Activated CD4-positive, alpha-beta T cell treated with anti-CD3 and anti-CD28 coated beads for 48 hours (primary cell): ENCODE measurements around the gene CLIC4.

Experiments used
- DNase-seq: peaks from one replicate; pipeline ENCODE4 v3.0.0-alpha.2; 2020

CLIC4 gene

DNA sequence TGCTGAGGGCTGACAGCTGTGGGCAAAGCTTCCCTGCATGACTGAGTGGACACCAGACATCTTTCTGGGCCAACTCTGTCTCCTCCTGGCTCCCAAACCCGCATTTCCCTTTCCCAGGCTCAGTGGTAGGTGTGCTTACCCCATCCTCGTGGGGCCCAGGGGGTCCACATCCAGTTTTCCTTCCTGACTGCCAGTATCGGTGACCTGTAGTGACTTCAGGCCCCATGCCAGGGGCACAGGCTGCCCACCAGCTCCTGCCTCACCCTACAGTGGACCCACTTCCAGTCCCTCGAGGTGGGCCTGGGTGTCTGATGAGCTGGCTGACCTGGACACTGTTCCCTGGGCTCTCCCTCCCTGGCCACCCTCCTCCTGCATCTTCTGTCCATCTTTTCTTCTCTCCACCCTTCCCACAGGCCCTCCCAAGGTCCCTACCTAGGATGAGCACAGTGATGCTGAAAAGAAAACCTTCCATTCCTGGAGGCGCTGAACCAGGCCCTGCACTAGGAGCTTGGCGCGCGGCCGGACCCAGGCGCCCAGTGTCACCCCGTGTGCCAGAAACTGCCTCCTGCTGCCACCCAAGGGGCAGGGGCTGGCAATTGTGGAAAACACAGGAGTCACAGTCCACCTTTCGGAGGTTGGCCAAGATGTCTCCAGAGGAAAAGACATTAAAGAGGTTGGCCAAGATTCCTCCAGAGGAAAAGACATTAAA, 117.7 kb downstream of the CLIC4 start:
- DNase-seq, result no peak

- DNase-seq, result no peak
Observed at GRCh38 chr1:24864370-24864777, 119.1 kb downstream of the CLIC4 start.

DNA sequence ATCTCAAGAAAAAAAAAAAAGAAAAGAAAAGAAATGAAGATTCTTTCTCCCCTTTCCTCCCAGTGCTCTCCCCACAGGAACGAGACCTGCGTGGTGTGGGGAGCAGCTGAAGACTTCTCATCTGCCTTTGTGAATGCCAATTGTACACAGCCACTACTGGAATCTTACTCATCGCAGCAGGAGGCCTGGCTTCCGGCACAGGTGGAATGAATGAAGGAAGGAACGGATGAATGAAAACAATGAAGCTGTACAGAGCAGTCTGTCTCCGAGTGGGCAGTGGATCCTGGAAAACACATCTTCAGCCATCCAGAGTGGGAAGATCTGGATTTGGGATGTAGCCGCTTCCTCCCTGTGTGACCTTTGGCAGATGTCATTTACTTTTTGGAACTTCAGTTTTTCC, 119.9 kb downstream of the CLIC4 start:
- DNase-seq, result no peak

GRCh38 chr1:24865587-24865986, 120.3 kb downstream of the CLIC4 start:
- DNase-seq, result no peak

DNA sequence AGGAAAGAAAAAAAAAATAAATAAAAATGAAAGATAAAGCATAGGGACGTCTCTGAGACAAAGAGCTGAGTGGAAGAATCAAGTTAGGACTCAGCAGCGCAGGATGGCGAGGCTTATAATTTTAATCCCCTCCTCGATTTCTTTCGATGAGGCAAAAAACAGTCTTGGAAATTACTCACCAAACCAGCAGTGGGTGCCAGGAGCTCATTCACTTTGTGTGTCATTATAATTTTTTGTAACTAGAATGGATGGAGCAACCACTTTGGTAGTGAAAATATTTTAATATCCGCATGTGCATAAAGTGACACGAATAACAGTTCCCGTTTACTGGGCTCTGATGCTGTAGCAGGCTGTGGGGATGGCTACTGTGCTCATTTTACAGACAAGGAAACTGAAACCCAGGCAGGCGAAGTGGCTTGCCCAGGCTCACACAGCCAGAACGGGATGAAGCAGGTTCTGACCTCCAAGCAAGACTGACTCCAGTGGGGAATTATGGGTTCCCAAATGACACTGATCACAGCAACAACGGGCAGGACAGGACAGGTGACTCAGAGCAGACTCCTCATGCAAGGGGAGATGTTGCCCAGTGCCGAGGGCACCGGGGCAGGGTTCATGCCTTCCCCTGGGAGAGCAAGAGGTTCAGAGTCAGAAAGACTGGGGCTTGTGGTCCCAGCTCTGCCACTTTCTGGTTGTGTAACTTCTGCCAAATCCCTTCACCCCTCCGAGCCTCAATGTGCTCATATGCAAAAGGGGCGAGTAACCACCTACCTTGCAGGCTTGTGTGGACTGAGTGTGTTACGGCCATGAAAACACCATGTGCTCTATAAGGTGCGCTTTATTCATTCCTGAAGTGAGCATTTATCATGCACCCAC, 121.2 kb downstream of the CLIC4 start:
- no peak for DNase-seq

GRCh38 chr1:24867084-24867870, 122.0 kb downstream of the CLIC4 start:
- no peak for DNase-seq

GRCh38 chr1:24868016-24868875, 123.0 kb downstream of the CLIC4 start:
- DNase-seq, result no peak

DNA sequence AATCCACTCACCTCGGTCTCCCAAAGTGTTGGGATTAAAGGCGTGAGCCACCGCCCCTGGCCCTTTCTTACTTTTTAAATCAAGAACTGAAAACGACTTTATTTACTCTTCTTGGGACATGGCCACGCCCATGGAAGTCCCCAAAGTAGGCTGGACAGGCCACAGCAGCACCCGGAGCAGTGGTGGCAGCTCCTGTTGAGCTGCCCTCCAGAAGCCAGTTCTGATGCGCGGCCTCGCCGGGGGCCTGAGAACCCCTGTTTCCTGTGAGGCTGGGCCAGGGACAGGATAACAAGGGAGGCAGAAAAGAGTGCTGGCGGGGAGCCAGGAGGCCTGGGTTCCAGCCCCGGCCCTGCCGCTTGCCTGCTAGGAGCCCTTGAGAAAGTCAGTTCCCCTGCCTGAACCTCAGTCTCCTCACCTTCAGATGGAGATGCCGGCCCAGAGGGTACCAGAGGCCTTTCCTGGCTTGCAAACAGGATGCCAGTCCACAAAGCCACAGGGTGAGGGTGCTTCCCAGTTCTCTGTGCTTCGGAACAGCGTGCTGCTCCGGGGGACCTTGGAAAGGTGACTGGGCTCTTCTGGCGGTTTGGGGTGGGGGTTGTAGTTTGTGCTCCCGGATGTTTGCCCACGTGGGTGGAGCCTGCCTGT, 125.4 kb downstream of the CLIC4 start:
- DNase-seq, result no peak

- DNase-seq, result no peak
Observed at GRCh38 chr1:24871306-24871901, 126.2 kb downstream of the CLIC4 start.

GRCh38 chr1:24872061-24872850, 127.0 kb downstream of the CLIC4 start:
- no peak for DNase-seq

GRCh38 chr1:24873148-24873547, 127.9 kb downstream of the CLIC4 start:
- DNase-seq, result no peak

- no peak for DNase-seq
Observed at GRCh38 chr1:24874056-24874455, 128.8 kb downstream of the CLIC4 start.

DNA sequence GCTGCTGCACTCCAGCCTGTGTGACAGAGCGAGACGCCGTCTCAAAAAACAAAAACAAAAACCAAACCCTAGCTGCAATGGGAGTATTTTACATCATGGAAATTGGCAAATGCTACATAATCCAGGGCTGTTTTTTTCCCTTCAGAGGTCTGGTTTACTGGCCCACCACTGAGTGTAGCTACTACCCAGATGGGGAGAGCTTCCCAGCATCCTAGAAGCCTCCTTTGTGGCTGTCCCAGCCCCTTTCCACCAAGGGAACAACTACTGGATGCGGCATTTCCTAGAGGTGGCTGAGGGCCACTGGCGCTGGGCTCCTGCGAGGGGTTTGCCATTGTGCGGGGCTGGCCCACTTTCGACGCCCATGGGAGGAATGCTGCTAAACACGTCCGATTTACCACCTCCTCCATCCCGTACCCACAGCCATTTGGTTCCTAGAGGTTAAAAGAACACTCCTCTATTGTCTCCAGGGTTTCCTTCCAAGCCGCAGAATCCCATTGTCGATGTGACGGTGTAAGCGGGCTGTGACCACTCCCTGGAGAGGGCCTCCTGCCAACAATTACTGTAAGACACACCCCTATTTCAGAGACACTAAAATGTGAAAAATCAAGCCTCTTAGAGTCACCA, 129.5 kb downstream of the CLIC4 start:
- no peak for DNase-seq

GRCh38 chr1:24875257-24875656, 130.0 kb downstream of the CLIC4 start:
- no peak for DNase-seq

DNA sequence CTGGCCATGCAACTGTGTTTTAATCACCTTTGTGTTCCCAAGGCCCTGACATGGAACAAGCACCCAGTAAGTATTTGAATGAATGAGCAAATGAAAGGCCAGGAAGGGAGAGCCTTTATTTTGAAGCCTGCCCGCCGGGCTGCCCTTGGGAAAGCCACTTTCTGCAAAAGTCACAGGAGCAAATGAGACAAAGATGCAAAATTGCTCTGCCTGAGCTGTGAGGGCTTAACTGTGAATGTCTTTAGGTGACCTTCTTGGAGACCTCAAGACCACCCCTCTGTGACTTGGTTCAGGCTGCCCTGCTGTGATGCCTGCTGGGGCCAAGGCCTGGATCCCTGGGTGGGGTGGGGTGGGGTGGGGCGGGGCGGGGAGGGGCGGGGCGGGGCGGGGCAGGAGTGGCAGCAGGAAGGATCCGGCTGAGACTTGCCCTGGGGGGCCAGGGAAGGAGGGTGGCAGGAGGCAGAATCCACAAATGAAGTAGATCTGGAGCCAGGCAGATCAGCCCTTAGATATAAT, 130.8 kb downstream of the CLIC4 start:
- DNase-seq, result no peak

DNA sequence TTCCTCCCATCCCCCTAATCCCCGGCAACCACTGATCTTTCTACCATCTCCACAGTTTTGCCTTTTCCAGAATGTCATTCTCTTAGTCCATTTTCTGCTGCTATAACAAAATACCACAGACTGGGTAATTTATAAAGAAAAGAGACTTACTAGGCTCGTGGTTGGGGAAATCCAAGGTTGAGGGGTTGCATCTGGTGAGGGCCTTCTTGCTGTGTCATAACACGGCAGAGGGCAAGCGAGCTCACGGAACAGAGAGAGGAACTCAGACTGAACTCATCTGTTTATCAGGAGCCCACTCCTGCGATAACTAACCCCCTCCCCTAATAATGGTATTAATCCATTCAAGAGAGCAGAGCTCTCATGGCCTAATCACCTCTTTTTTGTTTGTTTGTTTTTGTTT, 132.8 kb downstream of the CLIC4 start:
- no peak for DNase-seq

DNA sequence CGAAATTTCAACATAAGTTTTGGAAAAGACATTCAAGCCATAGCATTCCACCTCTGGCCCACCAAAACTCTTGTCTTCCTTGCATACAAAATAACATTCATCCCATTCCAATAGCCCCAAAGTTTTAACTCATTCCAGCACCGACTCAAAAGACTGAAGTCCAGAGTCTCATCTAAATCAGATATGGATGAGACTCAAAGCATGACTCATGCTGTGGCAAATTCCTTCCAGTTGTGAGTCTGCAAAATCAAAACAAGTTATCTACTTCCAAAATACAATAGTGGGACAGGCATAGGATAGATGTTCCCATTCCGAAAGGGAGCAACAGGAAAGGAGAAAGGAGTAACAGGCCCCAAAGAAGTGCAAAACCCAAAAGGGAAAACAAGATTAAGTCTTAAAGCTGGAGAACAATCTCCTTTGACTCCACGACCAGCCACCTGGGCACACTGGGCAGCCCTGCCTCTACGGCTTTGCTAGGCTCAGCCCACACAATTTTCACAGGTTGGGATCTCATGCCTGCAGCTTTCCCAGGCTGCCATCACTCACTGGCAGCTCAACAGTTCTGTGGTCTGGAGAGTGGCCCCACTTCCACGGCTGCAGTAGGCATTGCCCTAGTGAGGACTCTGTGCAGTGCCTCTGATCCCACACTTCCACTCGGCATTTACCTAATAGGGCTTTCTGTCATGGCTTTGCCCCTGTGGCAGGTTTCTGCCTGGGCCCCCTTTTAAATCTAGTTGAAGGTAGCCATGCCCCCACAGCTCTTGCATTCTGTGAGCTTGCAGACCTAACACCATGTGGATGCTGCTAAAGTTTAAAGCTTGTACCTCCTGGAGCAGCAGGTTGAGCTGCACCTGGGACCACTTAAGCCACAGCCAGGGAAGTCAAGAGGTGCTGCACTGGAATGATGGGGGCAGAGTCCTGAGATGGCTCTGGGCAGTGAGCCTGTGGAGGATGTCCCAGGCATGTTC, 133.8 kb downstream of the CLIC4 start:
- no peak for DNase-seq

- no peak for DNase-seq
Observed at GRCh38 chr1:24881034-24881433, 135.8 kb downstream of the CLIC4 start.

- DNase-seq, result no peak
Observed at GRCh38 chr1:24884751-24885150, 139.5 kb downstream of the CLIC4 start.
